Natural killer cell (primary cell): ENCODE results near the gene IZUMO2. TPM values are rescaled to one million over a fixed set of nuclear protein-coding genes. Genes with fewer than 3 reads are reported as not detected.

ENCODE experiments used
- ATAC-seq, 3 donors: fragments of 150-1000 bp in 2 of 3; fragments of 200-7000 bp in 1 of 3; cut with Tn5 transposase; 1 replicate in 1 of 3; 2 replicates in 2 of 3; pipeline ENCODE4 v1.10.0; 2021; ENCODE audit warnings: mild to moderate bottlenecking in 2 of 3, moderate library complexity in 2 of 3
- DNase-seq, 2 donors: peaks; one replicate each; pipeline versions ENCODE4 v3.0.0 to v3.0.0-alpha.2; 2013 to 2021; ENCODE audit warnings: mixed read lengths in 1 of 2
- H3K27ac ChIP-seq: one replicate; pipeline ENCODE4 v1.5.1; 2013; ENCODE audit warnings: mild to moderate bottlenecking, low read length
- H3K27me3 ChIP-seq: one replicate; pipeline ENCODE4 v1.6.1; 2013; ENCODE audit warnings: low read length; ENCODE audit not compliant: control insufficient read depth, insufficient read depth
- H3K36me3 ChIP-seq: one replicate; pipeline ENCODE4 v1.6.1; 2013; ENCODE audit warnings: low read length; ENCODE audit not compliant: control insufficient read depth, insufficient read depth
- H3K4me1 ChIP-seq: one replicate; pipeline ENCODE4 v1.6.1; 2013; ENCODE audit warnings: low read length; ENCODE audit not compliant: control insufficient read depth, insufficient read depth
- H3K4me3 ChIP-seq: one replicate; pipeline ENCODE4 v1.5.1; 2013; ENCODE audit warnings: low read length
- H3K9me3 ChIP-seq: one replicate; pipeline ENCODE4 v1.6.1; 2013; ENCODE audit warnings: low read length; ENCODE audit not compliant: control insufficient read depth, insufficient read depth
- H3K27ac Mint-ChIP-seq, 2 donors: one replicate each; pipeline ENCODE4 v1.8.0; 2022; ENCODE audit warnings: mild to moderate bottlenecking in 2 of 2, mixed read lengths in 2 of 2, moderate library complexity in 1 of 2
- H3K27me3 Mint-ChIP-seq, 2 donors: one replicate each; pipeline ENCODE4 v1.8.0; 2022; ENCODE audit warnings: low read depth in 2 of 2, mixed read lengths in 2 of 2
- H3K36me3 Mint-ChIP-seq: one replicate; pipeline ENCODE4 v1.8.0; 2022; ENCODE audit warnings: mixed read lengths
- H3K4me1 Mint-ChIP-seq, 2 donors: one replicate each; pipeline ENCODE4 v1.8.0; 2022; ENCODE audit warnings: mixed read lengths in 2 of 2
- H3K4me3 Mint-ChIP-seq: one replicate; pipeline ENCODE4 v1.8.0; 2022; ENCODE audit warnings: mild to moderate bottlenecking, moderate library complexity, mixed read lengths
- H3K9me3 Mint-ChIP-seq, 2 donors: one replicate each; pipeline ENCODE4 v1.8.0; 2022; ENCODE audit warnings: mixed read lengths in 2 of 2
- WGBS: methylation state at CpG from one replicate; pipeline ENCODE4 v1.1.7; 2013; ENCODE audit warnings: missing lambda C conversion rate; ENCODE audit not compliant: insufficient coverage; 5-methylcytosine and 5-hydroxymethylcytosine counted together
- intact Hi-C: fragments of 100-400 bp; cut with micrococcal nuclease; formaldehyde crosslinking; loops from one replicate; pipeline ENCODE4 v1.14.2; 2022
- total RNA-seq, 4 donors: library from RNA; stranded (reverse); fragments of 120-200 nt in 1 of 4; gene quantifications; one replicate each; pipeline versions ENCODE4 v1.2.3 to v1.2.4, GENCODE V29; 2013 to 2022
- TF ChIP-seq, protein P1 (sequence below): fragments of 200-600 bp; IDR thresholded peaks from one replicate; pipeline ENCODE4 v1.8.0; 2022; ENCODE audit warnings: antibody characterized with exemption

Gene IZUMO2
- total RNA-seq, 3 donors from 2014 or later (not counting 1 experiment from before 2014, with no cell fraction given), result not detected

GRCh38 chr19:50196322-50196932 is 33.3 kb upstream of the IZUMO2 start:
- no peaks in the 10 kb centered on the region for H3K4me1 ChIP-seq
- H3K4me1 Mint-ChIP-seq, result no peaks in the 10 kb centered on the region
- no peaks in the 10 kb centered on the region for H3K36me3 Mint-ChIP-seq
- no peak overlapping the region for H3K27ac Mint-ChIP-seq
- H3K4me3 ChIP-seq, result no peak overlapping the region
- H3K9me3 ChIP-seq, result no peaks in the 10 kb centered on the region
- TF ChIP-seq, protein P1, sequence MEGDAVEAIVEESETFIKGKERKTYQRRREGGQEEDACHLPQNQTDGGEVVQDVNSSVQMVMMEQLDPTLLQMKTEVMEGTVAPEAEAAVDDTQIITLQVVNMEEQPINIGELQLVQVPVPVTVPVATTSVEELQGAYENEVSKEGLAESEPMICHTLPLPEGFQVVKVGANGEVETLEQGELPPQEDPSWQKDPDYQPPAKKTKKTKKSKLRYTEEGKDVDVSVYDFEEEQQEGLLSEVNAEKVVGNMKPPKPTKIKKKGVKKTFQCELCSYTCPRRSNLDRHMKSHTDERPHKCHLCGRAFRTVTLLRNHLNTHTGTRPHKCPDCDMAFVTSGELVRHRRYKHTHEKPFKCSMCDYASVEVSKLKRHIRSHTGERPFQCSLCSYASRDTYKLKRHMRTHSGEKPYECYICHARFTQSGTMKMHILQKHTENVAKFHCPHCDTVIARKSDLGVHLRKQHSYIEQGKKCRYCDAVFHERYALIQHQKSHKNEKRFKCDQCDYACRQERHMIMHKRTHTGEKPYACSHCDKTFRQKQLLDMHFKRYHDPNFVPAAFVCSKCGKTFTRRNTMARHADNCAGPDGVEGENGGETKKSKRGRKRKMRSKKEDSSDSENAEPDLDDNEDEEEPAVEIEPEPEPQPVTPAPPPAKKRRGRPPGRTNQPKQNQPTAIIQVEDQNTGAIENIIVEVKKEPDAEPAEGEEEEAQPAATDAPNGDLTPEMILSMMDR, result no peak
- H3K27me3 ChIP-seq, result no peaks in the 10 kb centered on the region
- no peak overlapping the region for H3K4me3 Mint-ChIP-seq
- no peaks in the 10 kb centered on the region for H3K36me3 ChIP-seq
- ATAC-seq (no peak), DNase-seq (no peak)
- H3K27ac ChIP-seq, result no peak overlapping the region
- intact Hi-C loops, result no loop called here
- WGBS, result 87% methylated on average over 4 of the region's 4 CpGs
- H3K27me3 Mint-ChIP-seq, result peaks cover 26 to 42% of the 10 kb centered on the region in 2 donors
- peaks cover 0 to 4% of the 10 kb centered on the region in 2 donors for H3K9me3 Mint-ChIP-seq

DNA sequence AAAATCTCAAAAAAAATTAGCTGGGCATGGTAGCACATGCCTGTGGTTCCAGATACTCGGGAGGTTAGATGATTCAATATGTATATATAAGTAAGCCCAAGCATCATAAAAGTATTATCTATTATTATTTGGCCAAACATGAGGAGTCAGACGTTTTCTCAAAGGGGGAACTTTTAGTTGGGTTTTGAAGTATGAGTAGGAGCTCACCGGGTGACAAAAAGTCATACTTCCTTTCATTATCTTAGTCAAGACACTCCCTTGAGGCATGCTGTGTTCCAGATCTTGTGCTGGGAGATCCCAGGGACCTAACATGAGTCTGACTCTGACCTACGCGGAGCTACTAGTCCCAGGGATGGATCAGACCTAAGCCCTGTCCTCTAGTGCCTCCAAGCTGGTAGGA is 32.1 kb upstream of the IZUMO2 start:
- no peaks in the 10 kb centered on the region for H3K36me3 ChIP-seq
- ATAC-seq, result no peak
- no peak overlapping the region for H3K27ac Mint-ChIP-seq
- no peaks in the 10 kb centered on the region for H3K36me3 Mint-ChIP-seq
- no peaks in the 10 kb centered on the region for H3K9me3 ChIP-seq
- H3K4me1 Mint-ChIP-seq, result no peaks in the 10 kb centered on the region
- no peak for DNase-seq
- TF ChIP-seq, protein P1, result no peak
- no peak overlapping the region for H3K27ac ChIP-seq
- H3K27me3 ChIP-seq, result no peaks in the 10 kb centered on the region
- H3K9me3 Mint-ChIP-seq, result peaks cover 0 to 4% of the 10 kb centered on the region in 2 donors
- H3K27me3 Mint-ChIP-seq, result peaks cover 26 to 37% of the 10 kb centered on the region in 2 donors
- H3K4me3 Mint-ChIP-seq, result no peak overlapping the region
- no peaks in the 10 kb centered on the region for H3K4me1 ChIP-seq
- intact Hi-C loops, result no loop called here
- 81% methylated on average over 3 of the region's 5 CpGs for whole genome bisulfite sequencing
- no peak overlapping the region for H3K4me3 ChIP-seq

- H3K27me3 Mint-ChIP-seq, result peaks cover 22 to 23% of the 10 kb centered on the region in 2 donors
- Histone ChIP-seq H3K27me3 (no peaks in the 10 kb centered on the region), H3K36me3 (no peaks in the 10 kb centered on the region), H3K4me1 (no peaks in the 10 kb centered on the region), H3K4me3 (no peak overlapping the region), H3K27ac (no peak overlapping the region), H3K9me3 (no peaks in the 10 kb centered on the region)
- peaks cover 0 to 4% of the 10 kb centered on the region in 2 donors for H3K9me3 Mint-ChIP-seq
- no peaks in the 10 kb centered on the region for H3K4me1 Mint-ChIP-seq
- 75% methylated on average over 10 of the region's 13 CpGs for WGBS
- no peaks in the 10 kb centered on the region for H3K36me3 Mint-ChIP-seq
- no peak for DNase-seq
- intact Hi-C loops, result no loop called here
- H3K27ac Mint-ChIP-seq, result no peak overlapping the region
- TF ChIP-seq, protein P1, result no peak
- H3K4me3 Mint-ChIP-seq, result no peak overlapping the region
- no peak for ATAC-seq
These were observed 29.6 kb upstream of the IZUMO2 start for GRCh38 chr19:50192463-50193211.
